Liver (tissue), 9 donors: ENCODE data around the gene ATP1B2. TPM values are rescaled to one million over a fixed set of nuclear protein-coding genes. Genes with fewer than 3 reads are reported as not detected.

Experiments
- DNase-seq: peaks from one replicate; pipeline ENCODE4 v3.0.0-alpha.2; 2017; ENCODE audit warnings: low spot score
- H3K27ac ChIP-seq, 2 donors: one replicate each; pipeline ENCODE4 v1.7.0; 2013; ENCODE audit warnings: inconsistent platforms in 2 of 2, low read length in 2 of 2, control low read depth in 1 of 2, low read depth in 1 of 2, mild to moderate bottlenecking in 1 of 2
- H3K27me3 ChIP-seq, 4 donors: one replicate each; pipeline versions ENCODE4 v1.6.1 to v1.7.0; 2013; ENCODE audit warnings: low read length in 3 of 4, inconsistent platforms in 1 of 4, mild to moderate bottlenecking in 1 of 4, moderate library complexity in 1 of 4; ENCODE audit not compliant: control insufficient read depth in 4 of 4, insufficient read depth in 4 of 4
- H3K36me3 ChIP-seq, 4 donors: one replicate each; pipeline versions ENCODE4 v1.6.1 to v1.7.0; 2013; ENCODE audit warnings: low read length in 3 of 4, mild to moderate bottlenecking in 3 of 4, low read depth in 1 of 4, moderate library complexity in 1 of 4; ENCODE audit not compliant: control insufficient read depth in 4 of 4, insufficient read depth in 3 of 4
- H3K4me1 ChIP-seq, 4 donors: one replicate each; pipeline versions ENCODE4 v1.6.1 to v1.7.0; 2013; ENCODE audit warnings: low read length in 3 of 4, mild to moderate bottlenecking in 3 of 4, moderate library complexity in 1 of 4; ENCODE audit not compliant: control insufficient read depth in 4 of 4, insufficient read depth in 4 of 4
- H3K4me3 ChIP-seq, 3 donors: one replicate each; pipeline versions ENCODE4 v1.6.1 to v1.7.0; 2013; ENCODE audit warnings: low read length in 3 of 3, control low read depth in 1 of 3, low read depth in 1 of 3, mild to moderate bottlenecking in 1 of 3
- H3K9ac ChIP-seq, 2 donors: one replicate each; pipeline ENCODE4 v1.7.0; 2013; ENCODE audit warnings: low read length in 2 of 2, mild to moderate bottlenecking in 2 of 2, moderate library complexity in 2 of 2, control low read depth in 1 of 2, low read depth in 1 of 2
- H3K9me3 ChIP-seq, 4 donors: one replicate each; pipeline versions ENCODE4 v1.6.1 to v1.7.0; 2013; ENCODE audit warnings: low read length in 3 of 4; ENCODE audit not compliant: control insufficient read depth in 4 of 4
- EGR1 ChIP-seq, 2 donors: IDR thresholded peaks; 2 replicates each; pipeline ENCODE4 v1.6.1; 2016 to 2018; ENCODE audit warnings: antibody characterized with exemption in 2 of 2, low read depth in 2 of 2
- FOXA1 ChIP-seq: IDR thresholded peaks from 2 replicates; pipeline ENCODE4 v1.6.1; 2016; ENCODE audit warnings: antibody characterized with exemption
- FOXA2 ChIP-seq: IDR thresholded peaks from 2 replicates; pipeline ENCODE4 v1.6.1; 2016; ENCODE audit warnings: antibody characterized with exemption
- GABPA ChIP-seq, 2 donors: IDR thresholded peaks in 1 of 2; conservative IDR thresholded peaks in 1 of 2; 2 replicates each; pipeline ENCODE4 v1.6.1; 2016; ENCODE audit warnings: antibody characterized with exemption in 2 of 2, mild to moderate bottlenecking in 1 of 2, moderate library complexity in 1 of 2
- HNF4A ChIP-seq, 2 donors: conservative IDR thresholded peaks; 2 replicates each; pipeline ENCODE4 v1.6.1; 2016; ENCODE audit warnings: antibody characterized with exemption in 2 of 2, mild to moderate bottlenecking in 2 of 2
- HNF4G ChIP-seq: IDR thresholded peaks from 2 replicates; pipeline ENCODE4 v1.6.1; 2016; ENCODE audit warnings: antibody characterized with exemption
- JUND ChIP-seq, 2 donors: IDR thresholded peaks; 2 replicates each; pipeline ENCODE4 v1.6.1; 2016; ENCODE audit warnings: antibody characterized with exemption in 2 of 2
- NR2F2 ChIP-seq: IDR thresholded peaks from 2 replicates; pipeline ENCODE4 v1.6.1; 2016; ENCODE audit warnings: antibody characterized with exemption
- RAD21 ChIP-seq, 2 donors: IDR thresholded peaks; 2 replicates each; pipeline ENCODE4 v1.6.1; 2016; ENCODE audit warnings: antibody characterized with exemption in 2 of 2, mild to moderate bottlenecking in 2 of 2
- RXRA ChIP-seq, 2 donors: IDR thresholded peaks; 2 replicates each; pipeline ENCODE4 v1.6.1; 2017 to 2018; ENCODE audit warnings: antibody characterized with exemption in 2 of 2, mild to moderate bottlenecking in 1 of 2
- SP1 ChIP-seq: IDR thresholded peaks from 2 replicates; pipeline ENCODE4 v1.6.1; 2018; ENCODE audit warnings: antibody characterized with exemption, mild to moderate bottlenecking
- TAF1 ChIP-seq: conservative IDR thresholded peaks from 2 replicates; pipeline ENCODE4 v1.6.1; 2016; ENCODE audit warnings: antibody characterized with exemption, mild to moderate bottlenecking
- YY1 ChIP-seq: IDR thresholded peaks from 2 replicates; pipeline ENCODE4 v1.6.1; 2016; ENCODE audit warnings: antibody characterized with exemption, mild to moderate bottlenecking
- WGBS: extraction: QIAGEN DNeasy Blood & Tissue Kit; methylation state at CpG from one replicate; pipeline ENCODE4 v1.1.7; 2013; 5-methylcytosine and 5-hydroxymethylcytosine counted together
- polyA plus RNA-seq, 2 donors: library from polyadenylated mRNA; stranded (reverse) in 1 of 2; unstranded in 1 of 2; fragments of 200-250 nt in 1 of 2; fragments of >200 nt in 1 of 2; fragmentation: Nextera tagmentation in 1 of 2; extraction: Ambion mirVana in 1 of 2; gene quantifications; one replicate each; pipeline versions ENCODE4 v1.2.1 to v1.2.3, GENCODE V29; 2013 to 2015
- total RNA-seq, 2 donors: library from RNA; depleted of rRNA; stranded (reverse); fragments of >200 nt; gene quantifications; one replicate each; pipeline ENCODE4 v1.2.3, GENCODE V29; 2014
- TF ChIP-seq, protein P1 (sequence below): IDR thresholded peaks from 2 replicates; pipeline ENCODE4 v1.6.1; 2016; ENCODE audit warnings: antibody characterized with exemption
- TF ChIP-seq, protein P2 (sequence below): IDR thresholded peaks from 2 replicates; pipeline ENCODE4 v1.6.1; 2016; ENCODE audit warnings: antibody characterized with exemption
- TF ChIP-seq, protein P3 (sequence below): fragments of 150-350 bp; IDR thresholded peaks from 2 replicates; pipeline ENCODE4 v1.5.1; 2017; ENCODE audit warnings: improper control_type of control experiment, low read depth, low read length; ENCODE audit not compliant: missing input control
- TF ChIP-seq, protein P4 (sequence below): IDR thresholded peaks from 2 replicates; pipeline ENCODE4 v1.6.1; 2016; ENCODE audit warnings: antibody characterized with exemption, mild to moderate bottlenecking
- TF ChIP-seq, protein P5 (sequence below): IDR thresholded peaks from 2 replicates; pipeline ENCODE4 v1.6.1; 2016; ENCODE audit warnings: antibody characterized with exemption
- donor health status: healthy.
- donor health status: healthy.
- donor health status: healthy.
- donor health status: healthy.
- donor health status: healthy.

ATP1B2 gene
- total and polyA plus RNA-seq, 4 donors: 0.33 to 8.3 (median 2.0) TPM

DNA sequence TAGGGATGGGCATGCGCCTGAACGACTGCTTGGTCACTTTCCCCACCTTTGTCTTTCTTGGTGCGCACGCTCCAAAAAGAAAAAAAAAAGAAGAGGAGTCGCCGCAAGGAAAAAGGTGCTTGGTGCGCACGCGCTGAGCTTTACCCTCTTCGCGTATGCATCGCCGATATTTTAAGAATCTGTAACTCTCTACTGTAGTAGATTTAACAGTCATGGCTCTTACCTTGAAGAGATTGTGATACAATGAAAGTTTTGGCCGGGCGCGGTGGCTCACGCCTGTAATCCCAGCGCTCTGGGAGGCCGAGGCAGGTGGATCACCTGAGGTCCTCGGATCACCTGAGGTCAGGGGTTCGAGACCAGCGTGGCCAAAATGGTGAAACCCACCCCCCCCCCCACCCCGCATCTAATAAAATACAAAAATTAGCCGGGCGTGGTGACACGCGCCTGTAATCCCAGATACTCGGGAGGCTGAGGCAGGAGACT lies 35.4 kb upstream of the ATP1B2 start:
- TF ChIP-seq SP1 (peak; percentile 57), NR2F2 (no peak), EGR1 (IDR thresholded peaks at IDR 0.05; ENCODE audit: low read depth in 2 of 2) (peak in 1 of 2 donors; percentile 2), YY1 (peak; percentile 74), TAF1 (no peak), FOXA1 (no peak), HNF4G (no peak), RAD21 (IDR thresholded peaks at IDR 0.05) (no peak), HNF4A (conservative IDR thresholded peaks at IDR 0.05) (peak; percentile 46 to 47), JUND (IDR thresholded peaks at IDR 0.05) (no peak), FOXA2 (no peak), RXRA (IDR thresholded peaks at IDR 0.05) (peak; percentile 60 to 67), GABPA (IDR thresholded peaks at IDR 0.05 in 1 of 2, conservative IDR thresholded peaks at IDR 0.05 in 1 of 2) (no peak)
- TF ChIP-seq, protein P1, sequence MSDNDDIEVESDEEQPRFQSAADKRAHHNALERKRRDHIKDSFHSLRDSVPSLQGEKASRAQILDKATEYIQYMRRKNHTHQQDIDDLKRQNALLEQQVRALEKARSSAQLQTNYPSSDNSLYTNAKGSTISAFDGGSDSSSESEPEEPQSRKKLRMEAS: peak; percentile 72
- TF ChIP-seq, protein P2, sequence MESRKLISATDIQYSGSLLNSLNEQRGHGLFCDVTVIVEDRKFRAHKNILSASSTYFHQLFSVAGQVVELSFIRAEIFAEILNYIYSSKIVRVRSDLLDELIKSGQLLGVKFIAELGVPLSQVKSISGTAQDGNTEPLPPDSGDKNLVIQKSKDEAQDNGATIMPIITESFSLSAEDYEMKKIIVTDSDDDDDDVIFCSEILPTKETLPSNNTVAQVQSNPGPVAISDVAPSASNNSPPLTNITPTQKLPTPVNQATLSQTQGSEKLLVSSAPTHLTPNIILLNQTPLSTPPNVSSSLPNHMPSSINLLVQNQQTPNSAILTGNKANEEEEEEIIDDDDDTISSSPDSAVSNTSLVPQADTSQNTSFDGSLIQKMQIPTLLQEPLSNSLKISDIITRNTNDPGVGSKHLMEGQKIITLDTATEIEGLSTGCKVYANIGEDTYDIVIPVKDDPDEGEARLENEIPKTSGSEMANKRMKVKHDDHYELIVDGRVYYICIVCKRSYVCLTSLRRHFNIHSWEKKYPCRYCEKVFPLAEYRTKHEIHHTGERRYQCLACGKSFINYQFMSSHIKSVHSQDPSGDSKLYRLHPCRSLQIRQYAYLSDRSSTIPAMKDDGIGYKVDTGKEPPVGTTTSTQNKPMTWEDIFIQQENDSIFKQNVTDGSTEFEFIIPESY: peak; percentile 58
- TF ChIP-seq, protein P3, sequence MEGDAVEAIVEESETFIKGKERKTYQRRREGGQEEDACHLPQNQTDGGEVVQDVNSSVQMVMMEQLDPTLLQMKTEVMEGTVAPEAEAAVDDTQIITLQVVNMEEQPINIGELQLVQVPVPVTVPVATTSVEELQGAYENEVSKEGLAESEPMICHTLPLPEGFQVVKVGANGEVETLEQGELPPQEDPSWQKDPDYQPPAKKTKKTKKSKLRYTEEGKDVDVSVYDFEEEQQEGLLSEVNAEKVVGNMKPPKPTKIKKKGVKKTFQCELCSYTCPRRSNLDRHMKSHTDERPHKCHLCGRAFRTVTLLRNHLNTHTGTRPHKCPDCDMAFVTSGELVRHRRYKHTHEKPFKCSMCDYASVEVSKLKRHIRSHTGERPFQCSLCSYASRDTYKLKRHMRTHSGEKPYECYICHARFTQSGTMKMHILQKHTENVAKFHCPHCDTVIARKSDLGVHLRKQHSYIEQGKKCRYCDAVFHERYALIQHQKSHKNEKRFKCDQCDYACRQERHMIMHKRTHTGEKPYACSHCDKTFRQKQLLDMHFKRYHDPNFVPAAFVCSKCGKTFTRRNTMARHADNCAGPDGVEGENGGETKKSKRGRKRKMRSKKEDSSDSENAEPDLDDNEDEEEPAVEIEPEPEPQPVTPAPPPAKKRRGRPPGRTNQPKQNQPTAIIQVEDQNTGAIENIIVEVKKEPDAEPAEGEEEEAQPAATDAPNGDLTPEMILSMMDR: no peak
- TF ChIP-seq, protein P4, sequence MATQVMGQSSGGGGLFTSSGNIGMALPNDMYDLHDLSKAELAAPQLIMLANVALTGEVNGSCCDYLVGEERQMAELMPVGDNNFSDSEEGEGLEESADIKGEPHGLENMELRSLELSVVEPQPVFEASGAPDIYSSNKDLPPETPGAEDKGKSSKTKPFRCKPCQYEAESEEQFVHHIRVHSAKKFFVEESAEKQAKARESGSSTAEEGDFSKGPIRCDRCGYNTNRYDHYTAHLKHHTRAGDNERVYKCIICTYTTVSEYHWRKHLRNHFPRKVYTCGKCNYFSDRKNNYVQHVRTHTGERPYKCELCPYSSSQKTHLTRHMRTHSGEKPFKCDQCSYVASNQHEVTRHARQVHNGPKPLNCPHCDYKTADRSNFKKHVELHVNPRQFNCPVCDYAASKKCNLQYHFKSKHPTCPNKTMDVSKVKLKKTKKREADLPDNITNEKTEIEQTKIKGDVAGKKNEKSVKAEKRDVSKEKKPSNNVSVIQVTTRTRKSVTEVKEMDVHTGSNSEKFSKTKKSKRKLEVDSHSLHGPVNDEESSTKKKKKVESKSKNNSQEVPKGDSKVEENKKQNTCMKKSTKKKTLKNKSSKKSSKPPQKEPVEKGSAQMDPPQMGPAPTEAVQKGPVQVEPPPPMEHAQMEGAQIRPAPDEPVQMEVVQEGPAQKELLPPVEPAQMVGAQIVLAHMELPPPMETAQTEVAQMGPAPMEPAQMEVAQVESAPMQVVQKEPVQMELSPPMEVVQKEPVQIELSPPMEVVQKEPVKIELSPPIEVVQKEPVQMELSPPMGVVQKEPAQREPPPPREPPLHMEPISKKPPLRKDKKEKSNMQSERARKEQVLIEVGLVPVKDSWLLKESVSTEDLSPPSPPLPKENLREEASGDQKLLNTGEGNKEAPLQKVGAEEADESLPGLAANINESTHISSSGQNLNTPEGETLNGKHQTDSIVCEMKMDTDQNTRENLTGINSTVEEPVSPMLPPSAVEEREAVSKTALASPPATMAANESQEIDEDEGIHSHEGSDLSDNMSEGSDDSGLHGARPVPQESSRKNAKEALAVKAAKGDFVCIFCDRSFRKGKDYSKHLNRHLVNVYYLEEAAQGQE: no peak
- TF ChIP-seq, protein P5, sequence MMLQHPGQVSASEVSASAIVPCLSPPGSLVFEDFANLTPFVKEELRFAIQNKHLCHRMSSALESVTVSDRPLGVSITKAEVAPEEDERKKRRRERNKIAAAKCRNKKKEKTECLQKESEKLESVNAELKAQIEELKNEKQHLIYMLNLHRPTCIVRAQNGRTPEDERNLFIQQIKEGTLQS: peak; percentile 40
- Histone ChIP-seq H3K4me3 (peak overlapping the region in 2 of 3 donors; percentile 26 to 53), H3K9ac (peak overlapping the region; percentile 69 to 79), H3K27me3 (no peaks in the 10 kb centered on the region), H3K27ac (peak overlapping the region; percentile 86 to 91), H3K4me1 (peaks cover 4 to 33% (median 26%) of the 10 kb centered on the region in 4 donors), H3K36me3 (no peaks in the 10 kb centered on the region), H3K9me3 (no peaks in the 10 kb centered on the region)
- WGBS: 8% methylated on average over 28 of the region's 28 CpGs
- DNase-seq: no peak
